ENCODE measurements around the gene KDM4C.

DNA sequence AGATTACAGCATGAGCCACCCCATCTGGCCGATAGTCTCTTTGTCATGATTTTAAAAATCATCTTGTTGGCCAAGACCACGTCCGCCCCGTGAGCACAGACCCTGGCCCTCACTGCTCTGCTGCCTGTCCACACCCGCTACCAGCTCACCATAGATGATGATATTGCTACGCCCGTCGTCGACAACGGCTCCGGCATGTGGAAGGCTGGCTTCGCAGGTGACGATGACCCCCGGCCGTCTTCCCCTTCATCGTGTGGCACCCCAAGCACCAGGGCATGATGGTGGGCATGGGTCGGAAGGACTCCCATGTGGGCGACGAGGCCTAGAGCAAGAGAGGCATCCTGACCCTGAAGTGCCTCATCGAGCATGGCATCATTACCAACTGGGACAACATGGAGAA lies 76.5 kb downstream of the KDM4C start:
- TF ChIP-seq MAFF (IDR thresholded peaks at IDR 0.05; ENCODE audit: low read depth, low read length) (no peak), MYC (CRISPR knock-in tag; IDR thresholded peaks at IDR 0.05; ENCODE audit: borderline replicate concordance) (no peak)
